CD14-positive monocyte (primary cell): ENCODE data around the gene CXCL17. TPM values are rescaled to one million over a fixed set of nuclear protein-coding genes. Genes with fewer than 3 reads are reported as not detected.
A peak's percentile ranks its signal among the peaks of the same experiment; 100 is the strongest.

ENCODE experiments used
- DNase-seq, 3 donors: peaks; one replicate each; pipeline ENCODE4 v3.0.0-alpha.2; 2011 to 2022
- H2AFZ ChIP-seq: 2 replicates; pipeline ENCODE4 v1.6.0; 2012; ENCODE audit warnings: mild to moderate bottlenecking, low read depth, low read length, inconsistent platforms; ENCODE audit not compliant: insufficient read depth, poor library complexity, severe bottlenecking
- H3K27ac ChIP-seq, 2 donors: 1 replicate in 1 of 2; 2 replicates in 1 of 2; pipeline ENCODE4 v1.5.1; 2012 to 2013; ENCODE audit warnings: low read length in 2 of 2, control low read depth in 1 of 2, inconsistent platforms in 1 of 2, low read depth in 1 of 2, mild to moderate bottlenecking in 1 of 2
- H3K27me3 ChIP-seq, 2 donors: one replicate each; pipeline versions ENCODE4 v1.6.0 to v1.6.1; 2011 to 2013; ENCODE audit warnings: low read length in 2 of 2; ENCODE audit not compliant: control insufficient read depth in 2 of 2, insufficient read depth in 2 of 2
- H3K36me3 ChIP-seq, 2 donors: replicated peaks in 1 of 2; 1 replicate in 1 of 2; 2 replicates in 1 of 2; pipeline versions ENCODE4 v1.5.1 to v1.6.1; 2012 to 2013; ENCODE audit warnings: low read length in 2 of 2, control low read depth in 1 of 2, inconsistent platforms in 1 of 2, mild to moderate bottlenecking in 1 of 2; ENCODE audit not compliant: insufficient read depth in 2 of 2, control insufficient read depth in 1 of 2
- H3K4me1 ChIP-seq, 2 donors: 1 replicate in 1 of 2; 2 replicates in 1 of 2; pipeline versions ENCODE4 v1.5.1 to v1.6.1; 2012 to 2013; ENCODE audit warnings: low read length in 2 of 2, control low read depth in 1 of 2, inconsistent platforms in 1 of 2, mild to moderate bottlenecking in 1 of 2, moderate library complexity in 1 of 2; ENCODE audit not compliant: insufficient read depth in 2 of 2, control insufficient read depth in 1 of 2
- H3K4me2 ChIP-seq: replicated peaks from 2 replicates; pipeline ENCODE3; 2012; ENCODE audit warnings: low read length, moderate library complexity, mild to moderate bottlenecking; ENCODE audit not compliant: poor library complexity, severe bottlenecking; ENCODE audit errors: extremely low read depth
- H3K4me3 ChIP-seq, 3 experiments: fragments of 200-600 bp in 1 of 3; sonication (generic) in 1 of 3; replicated peaks in 1 of 3; 1 replicate in 2 of 3; 2 replicates in 1 of 3; pipeline ENCODE4 v1.5.1; 2011 to 2013; ENCODE audit warnings: low read length in 3 of 3, mild to moderate bottlenecking in 3 of 3, control low read depth in 2 of 3, low read depth in 2 of 3, inconsistent platforms in 1 of 3, moderate library complexity in 1 of 3
- H3K79me2 ChIP-seq: 2 replicates; pipeline ENCODE4 v1.6.0; 2012; ENCODE audit warnings: mild to moderate bottlenecking, control low read depth, inconsistent platforms, low read length, moderate library complexity; ENCODE audit not compliant: insufficient read depth
- H3K9ac ChIP-seq: 2 replicates; pipeline ENCODE4 v1.6.0; 2017; ENCODE audit warnings: low read length, mild to moderate bottlenecking; ENCODE audit not compliant: insufficient read depth, poor library complexity, severe bottlenecking
- H3K9me3 ChIP-seq, 2 donors: replicated peaks in 1 of 2; 1 replicate in 1 of 2; 2 replicates in 1 of 2; pipeline versions ENCODE4 v1.5.1 to v1.6.1; 2012 to 2013; ENCODE audit warnings: low read length in 2 of 2, control low read depth in 1 of 2; ENCODE audit not compliant: control insufficient read depth in 1 of 2, insufficient read depth in 1 of 2
- H4K20me1 ChIP-seq: 2 replicates; pipeline ENCODE4 v1.6.0; 2012; ENCODE audit warnings: mild to moderate bottlenecking, low read length, control low read depth, moderate library complexity; ENCODE audit not compliant: insufficient read depth
- H3K27ac Mint-ChIP-seq, 7 donors: one replicate each; pipeline ENCODE4 v1.8.0; 2020; ENCODE audit warnings: mild to moderate bottlenecking in 7 of 7, mixed read lengths in 7 of 7, moderate library complexity in 6 of 7, inconsistent platforms in 2 of 7
- H3K27me3 Mint-ChIP-seq, 3 donors: one replicate each; pipeline ENCODE4 v1.8.0; 2021 to 2022; ENCODE audit warnings: low read depth in 3 of 3, mild to moderate bottlenecking in 3 of 3, mixed read lengths in 3 of 3, moderate library complexity in 3 of 3, inconsistent platforms in 1 of 3
- H3K36me3 Mint-ChIP-seq, 2 donors: one replicate each; pipeline ENCODE4 v1.8.0; 2020; ENCODE audit warnings: mixed read lengths in 2 of 2, inconsistent platforms in 1 of 2, mild to moderate bottlenecking in 1 of 2
- H3K4me1 Mint-ChIP-seq: one replicate; pipeline ENCODE4 v1.8.0; 2020; ENCODE audit warnings: mild to moderate bottlenecking, mixed read lengths
- H3K4me3 Mint-ChIP-seq, 2 donors: one replicate each; pipeline ENCODE4 v1.8.0; 2020; ENCODE audit warnings: mild to moderate bottlenecking in 2 of 2, mixed read lengths in 2 of 2, moderate library complexity in 1 of 2
- H3K9me3 Mint-ChIP-seq, 7 donors: one replicate each; pipeline ENCODE4 v1.8.0; 2020 to 2022; ENCODE audit warnings: mixed read lengths in 7 of 7, mild to moderate bottlenecking in 6 of 7, moderate library complexity in 6 of 7, inconsistent platforms in 2 of 7
- CTCF ChIP-seq: fragments of 200-600 bp; IDR thresholded peaks from one replicate; pipeline ENCODE4 v1.8.0; 2022; ENCODE audit warnings: antibody characterized with exemption, mild to moderate bottlenecking
- WGBS: methylation state at CpG from one replicate; pipeline ENCODE4 v1.1.5; 2013; ENCODE audit warnings: missing lambda C conversion rate; ENCODE audit not compliant: insufficient coverage; 5-methylcytosine and 5-hydroxymethylcytosine counted together
- intact Hi-C, 2 donors: fragments of 100-400 bp; cut with micrococcal nuclease; formaldehyde crosslinking; loops; one replicate each; pipeline versions ENCODE4 v1.15.0 to v1.15.1; 2023
- polyA plus RNA-seq, 3 donors: library from polyadenylated mRNA; depleted of rRNA in 1 of 3; unstranded in 2 of 3; stranded (reverse) in 1 of 3; fragments of 300-500 nt in 2 of 3; fragments of >200 nt in 1 of 3; fragmentation: Illumina TruSeq in 2 of 3; gene quantifications; 1 replicate in 2 of 3; 2 replicates in 1 of 3; pipeline ENCODE4 v1.2.3, GENCODE V29; 2012 to 2021

CXCL17 gene
- polyA plus RNA-seq, 3 donors = not detected

- peak; percentile 17 to 30 (median 28) for DNase-seq
- H3K4me3 Mint-ChIP-seq = no peak overlapping the region
- H3K27ac ChIP-seq = no peak overlapping the region
- peaks cover 0 to 10% (median 4%) of the 10 kb centered on the region in 3 donors for H3K27me3 Mint-ChIP-seq
- intact Hi-C loops = no loop called here
- peaks cover 31 to 32% of the 10 kb centered on the region in 2 donors for H3K4me1 ChIP-seq
- no peaks in the 10 kb centered on the region for H3K27me3 ChIP-seq
- no peaks in the 10 kb centered on the region for H3K79me2 ChIP-seq
- H3K9ac ChIP-seq = no peak overlapping the region
- H3K9me3 Mint-ChIP-seq = no peaks in the 10 kb centered on the region
- H3K4me3 ChIP-seq = no peak overlapping the region
- peaks cover 40% of the 10 kb centered on the region for H3K4me1 Mint-ChIP-seq
- H3K9me3 ChIP-seq = no peaks in the 10 kb centered on the region
- peak overlapping the region in 2 of 7 donors; percentile 1 to 78 for H3K27ac Mint-ChIP-seq
- no peaks in the 10 kb centered on the region for H4K20me1 ChIP-seq
- H3K4me2 ChIP-seq = no peak overlapping the region
- H3K36me3 ChIP-seq = no peaks in the 10 kb centered on the region
- H3K36me3 Mint-ChIP-seq = no peaks in the 10 kb centered on the region
- no peak for TF ChIP-seq CTCF
- no peak overlapping the region for H2AFZ ChIP-seq
- WGBS = 2% methylated on average over 5 of the region's 5 CpGs
These were observed 24.5 kb upstream of the CXCL17 start for GRCh38 chr19:42467183-42467760.

- WGBS = 53% methylated on average over 3 of the region's 5 CpGs
- no peak for TF ChIP-seq CTCF
- Histone ChIP-seq H3K9me3 (no peaks in the 10 kb centered on the region), H3K27ac (no peak overlapping the region), H3K79me2 (no peaks in the 10 kb centered on the region), H3K27me3 (no peaks in the 10 kb centered on the region), H2AFZ (no peak overlapping the region), H3K4me2 (no peak overlapping the region), H3K4me1 (peaks cover 31 to 32% of the 10 kb centered on the region in 2 donors), H4K20me1 (no peaks in the 10 kb centered on the region), H3K9ac (no peak overlapping the region), H3K36me3 (no peaks in the 10 kb centered on the region), H3K4me3 (no peak overlapping the region)
- no peaks in the 10 kb centered on the region for H3K9me3 Mint-ChIP-seq
- H3K27me3 Mint-ChIP-seq = peaks cover 0 to 8% (median 4%) of the 10 kb centered on the region in 3 donors
- H3K4me1 Mint-ChIP-seq = peaks cover 40% of the 10 kb centered on the region
- DNase-seq = no peak
- no peak overlapping the region for H3K4me3 Mint-ChIP-seq
- intact Hi-C loops = no loop called here
- no peaks in the 10 kb centered on the region for H3K36me3 Mint-ChIP-seq
- H3K27ac Mint-ChIP-seq = peak overlapping the region in 2 of 7 donors; percentile 30 to 78
These were observed 23.9 kb upstream of the CXCL17 start for GRCh38 chr19:42466521-42467182.
